Peyer's patch (tissue), 4 donors: ENCODE measurements around the gene LRBA. TPM values are rescaled to one million over a fixed set of nuclear protein-coding genes. Genes with fewer than 3 reads are reported as not detected.

Experiments used
- DNase-seq, 3 donors: peaks; one replicate each; pipeline ENCODE4 v3.0.0-alpha.2; 2017 to 2019
- H3K27ac ChIP-seq, 4 donors: fragments of 200-600 bp; sonication (generic); one replicate each; pipeline ENCODE4 v1.5.1; 2016 to 2019
- H3K27me3 ChIP-seq, 2 donors: fragments of 200-600 bp; sonication (generic); one replicate each; pipeline ENCODE4 v1.5.1; 2019
- H3K36me3 ChIP-seq, 3 donors: fragments of 200-600 bp; sonication (generic); one replicate each; pipeline ENCODE4 v1.5.1; 2016 to 2019
- H3K4me1 ChIP-seq, 4 donors: fragments of 200-600 bp; sonication (generic); one replicate each; pipeline ENCODE4 v1.5.1; 2016 to 2019
- H3K4me3 ChIP-seq, 4 donors: fragments of 200-600 bp; sonication (generic); 1 replicate in 3 of 4; 2 replicates in 1 of 4; pipeline ENCODE4 v1.5.1; 2016 to 2019; ENCODE audit warnings: mild to moderate bottlenecking in 1 of 4
- H3K9me3 ChIP-seq, 4 donors: fragments of 200-600 bp; sonication (generic); one replicate each; pipeline ENCODE4 v1.5.1; 2016 to 2019; ENCODE audit warnings: mild to moderate bottlenecking in 1 of 4
- CTCF ChIP-seq, 6 experiments: fragments of 450-650 bp in 4 of 6; fragments of 200-600 bp in 2 of 6; sonication (generic) in 1 of 6; IDR thresholded peaks; one replicate each; pipeline ENCODE4 v1.5.1; 2017 to 2019; ENCODE audit warnings: antibody characterized with exemption in 6 of 6, mild to moderate bottlenecking in 3 of 6, moderate library complexity in 1 of 6
- POLR2A ChIP-seq, 2 donors: fragments of 450-650 bp; IDR thresholded peaks; one replicate each; pipeline ENCODE4 v1.5.1; 2017; ENCODE audit warnings: antibody characterized with exemption in 2 of 2, mild to moderate bottlenecking in 2 of 2, moderate library complexity in 2 of 2
- total RNA-seq, 4 donors: library from RNA; depleted of rRNA; stranded (reverse); fragments of >200 nt; gene quantifications; one replicate each; pipeline ENCODE4 v1.1.0, GENCODE V29; 2016

Gene LRBA
- total RNA-seq, 4 donors from 2014 or later: 71.5 to 120 (median 91.7) TPM

GRCh38 chr4:150236626-150237025, 778.5 kb downstream of the LRBA start:
- Histone ChIP-seq H3K4me1 (no peaks in the 10 kb centered on the region), H3K36me3 (no peaks in the 10 kb centered on the region), H3K27me3 (no peaks in the 10 kb centered on the region), H3K4me3 (no peak overlapping the region), H3K27ac (peak overlapping the region in 1 of 4 donors; percentile 68), H3K9me3 (no peaks in the 10 kb centered on the region)
- TF ChIP-seq POLR2A (IDR thresholded peaks at IDR 0.05): no peak
- no peak for TF ChIP-seq CTCF (IDR thresholded peaks at IDR 0.05)
- DNase-seq: no peak

GRCh38 chr4:150235808-150236271, 779.2 kb downstream of the LRBA start:
- H3K36me3 ChIP-seq: no peaks in the 10 kb centered on the region
- DNase-seq: no peak
- H3K9me3 ChIP-seq: no peaks in the 10 kb centered on the region
- H3K27ac ChIP-seq: peak overlapping the region in 1 of 4 donors; percentile 68
- no peaks in the 10 kb centered on the region for H3K27me3 ChIP-seq
- no peaks in the 10 kb centered on the region for H3K4me1 ChIP-seq
- TF ChIP-seq CTCF (IDR thresholded peaks at IDR 0.05): no peak
- no peak for TF ChIP-seq POLR2A (IDR thresholded peaks at IDR 0.05)
- H3K4me3 ChIP-seq: no peak overlapping the region

GRCh38 chr4:150235317-150235716, 779.8 kb downstream of the LRBA start:
- H3K36me3 ChIP-seq: no peaks in the 10 kb centered on the region
- DNase-seq: no peak
- no peaks in the 10 kb centered on the region for H3K4me1 ChIP-seq
- peak overlapping the region in 1 of 4 donors; percentile 68 for H3K27ac ChIP-seq
- no peak overlapping the region for H3K4me3 ChIP-seq
- no peaks in the 10 kb centered on the region for H3K27me3 ChIP-seq
- no peaks in the 10 kb centered on the region for H3K9me3 ChIP-seq
- no peak for TF ChIP-seq CTCF (IDR thresholded peaks at IDR 0.05)
- no peak for TF ChIP-seq POLR2A (IDR thresholded peaks at IDR 0.05)

- H3K9me3 ChIP-seq: no peaks in the 10 kb centered on the region
- H3K4me1 ChIP-seq: no peaks in the 10 kb centered on the region
- H3K27ac ChIP-seq: no peak overlapping the region
- H3K36me3 ChIP-seq: no peaks in the 10 kb centered on the region
- TF ChIP-seq POLR2A (IDR thresholded peaks at IDR 0.05): no peak
- TF ChIP-seq CTCF (IDR thresholded peaks at IDR 0.05): no peak
- DNase-seq: no peak
- no peak overlapping the region for H3K4me3 ChIP-seq
- H3K27me3 ChIP-seq: no peaks in the 10 kb centered on the region
Measured at GRCh38 chr4:150234246-150234645, 780.8 kb downstream of the LRBA start.

- TF ChIP-seq POLR2A (IDR thresholded peaks at IDR 0.05) (no peak), CTCF (IDR thresholded peaks at IDR 0.05) (no peak)
- no peaks in the 10 kb centered on the region for H3K4me1 ChIP-seq
Measured at GRCh38 chr4:150232029-150232428, 783.1 kb downstream of the LRBA start.

More at GRCh38 chr4:150232029-150232428, 783.1 kb downstream of the LRBA start:
- Histone ChIP-seq H3K9me3 (no peaks in the 10 kb centered on the region), H3K4me3 (no peak overlapping the region), H3K27ac (no peak overlapping the region), H3K36me3 (no peaks in the 10 kb centered on the region), H3K27me3 (no peaks in the 10 kb centered on the region)
- DNase-seq: no peak
